Measurements from ENCODE around the gene ZNF280B.

DNA sequence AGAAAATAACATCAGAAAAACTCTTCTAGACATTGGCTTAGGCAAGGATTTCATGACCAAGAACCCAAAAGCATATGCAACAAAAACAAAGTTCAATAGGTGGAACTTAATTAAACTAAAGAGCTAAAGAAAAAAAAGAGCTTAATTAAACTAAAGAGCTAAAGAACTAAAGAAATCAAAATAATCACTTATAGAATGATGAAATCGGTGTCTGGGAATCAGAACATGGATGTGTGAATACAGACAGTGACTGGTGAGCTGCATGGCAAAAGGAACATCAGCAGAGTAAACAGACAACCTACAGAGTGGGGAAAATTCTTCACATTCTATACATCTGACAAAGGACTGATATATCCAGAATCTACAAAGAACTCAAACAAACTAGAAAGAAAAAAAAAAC, 41.4 kb downstream of the ZNF280B start:
- no peak for TF ChIP-seq YY1 (IDR thresholded peaks at IDR 0.05; ENCODE audit: insufficient read depth, insufficient read length)
- no peak for TF ChIP-seq SUZ12 (IDR thresholded peaks at IDR 0.05; ENCODE audit: extremely low read depth, insufficient read depth, insufficient read length)
